Sigmoid colon (tissue), 4 donors: Measurements from ENCODE around the gene PHC2.

Experiments used
- EP300 ChIP-seq, 4 donors: sonication (generic); formaldehyde crosslinking; IDR thresholded peaks; one replicate each; pipeline ENCODE4 v1.6.1; 2017; ENCODE audit warnings: antibody characterized with exemption in 4 of 4
- POLR2A ChIP-seq, 2 donors: fragments of 450-650 bp; IDR thresholded peaks; one replicate each; pipeline ENCODE4 v1.6.1; 2016; ENCODE audit warnings: antibody characterized with exemption in 2 of 2, mild to moderate bottlenecking in 2 of 2, moderate library complexity in 2 of 2
- POLR2AphosphoS5 ChIP-seq, 4 donors: sonication (generic); formaldehyde crosslinking; IDR thresholded peaks; one replicate each; pipeline ENCODE4 v1.6.1; 2017; ENCODE audit warnings: antibody characterized with exemption in 4 of 4
- TF ChIP-seq, protein P1 (sequence below), 4 experiments: fragments of 450-650 bp in 3 of 4; fragments of 200-600 bp in 1 of 4; IDR thresholded peaks; one replicate each; pipeline ENCODE4 v1.5.1; 2016 to 2019; ENCODE audit warnings: antibody characterized with exemption in 4 of 4, mild to moderate bottlenecking in 3 of 4, moderate library complexity in 2 of 4

- TF ChIP-seq, protein P1, sequence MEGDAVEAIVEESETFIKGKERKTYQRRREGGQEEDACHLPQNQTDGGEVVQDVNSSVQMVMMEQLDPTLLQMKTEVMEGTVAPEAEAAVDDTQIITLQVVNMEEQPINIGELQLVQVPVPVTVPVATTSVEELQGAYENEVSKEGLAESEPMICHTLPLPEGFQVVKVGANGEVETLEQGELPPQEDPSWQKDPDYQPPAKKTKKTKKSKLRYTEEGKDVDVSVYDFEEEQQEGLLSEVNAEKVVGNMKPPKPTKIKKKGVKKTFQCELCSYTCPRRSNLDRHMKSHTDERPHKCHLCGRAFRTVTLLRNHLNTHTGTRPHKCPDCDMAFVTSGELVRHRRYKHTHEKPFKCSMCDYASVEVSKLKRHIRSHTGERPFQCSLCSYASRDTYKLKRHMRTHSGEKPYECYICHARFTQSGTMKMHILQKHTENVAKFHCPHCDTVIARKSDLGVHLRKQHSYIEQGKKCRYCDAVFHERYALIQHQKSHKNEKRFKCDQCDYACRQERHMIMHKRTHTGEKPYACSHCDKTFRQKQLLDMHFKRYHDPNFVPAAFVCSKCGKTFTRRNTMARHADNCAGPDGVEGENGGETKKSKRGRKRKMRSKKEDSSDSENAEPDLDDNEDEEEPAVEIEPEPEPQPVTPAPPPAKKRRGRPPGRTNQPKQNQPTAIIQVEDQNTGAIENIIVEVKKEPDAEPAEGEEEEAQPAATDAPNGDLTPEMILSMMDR (IDR thresholded peaks at IDR 0.05) = peak in 1 of 4 experiments; percentile 20
- TF ChIP-seq POLR2AphosphoS5 (IDR thresholded peaks at IDR 0.05) = no peak
- no peak for TF ChIP-seq POLR2A (IDR thresholded peaks at IDR 0.05)
- TF ChIP-seq EP300 (IDR thresholded peaks at IDR 0.05) = no peak
These were observed 821 bp downstream of the PHC2 start for GRCh38 chr1:33429856-33430691.
